ENCODE results near the gene SYTL3.
"Not testable (repeated sequence)": the region's sequence is repeated elsewhere in the genome, so short reads cannot be mapped to it uniquely, and the experiment has no call there.

The SYTL3 gene

GRCh38 chr6:158662607-158662953 is 12.7 kb downstream of the SYTL3 start:
- DNase-seq (ENCODE audit: low read depth in 3 of 3), result no peak

GRCh38 chr6:158662954-158663624 is 13.2 kb downstream of the SYTL3 start:
- DNase-seq (ENCODE audit: low read depth in 3 of 3), result no peak

GRCh38 chr6:158663625-158664165 is 13.8 kb downstream of the SYTL3 start:
- no peak for DNase-seq (ENCODE audit: low read depth in 3 of 3)

- DNase-seq (ENCODE audit: low read depth in 3 of 3), result no peak
These were observed 15.5 kb downstream of the SYTL3 start for GRCh38 chr6:158665332-158665731.

GRCh38 chr6:158666628-158667359 is 16.9 kb downstream of the SYTL3 start:
- DNase-seq (ENCODE audit: low read depth in 3 of 3), result no peak

GRCh38 chr6:158667360-158667981 is 17.6 kb downstream of the SYTL3 start:
- no peak for DNase-seq (ENCODE audit: low read depth in 3 of 3)

GRCh38 chr6:158668707-158669103 is 18.9 kb downstream of the SYTL3 start:
- no peak for DNase-seq (ENCODE audit: low read depth in 3 of 3)

- no peak for DNase-seq (ENCODE audit: low read depth in 3 of 3)
These were observed 19.5 kb downstream of the SYTL3 start for GRCh38 chr6:158669145-158670035.

- DNase-seq (ENCODE audit: low read depth in 3 of 3), result not testable (repeated sequence)
These were observed 22.3 kb downstream of the SYTL3 start for GRCh38 chr6:158672119-158672518.

- no peak for DNase-seq (ENCODE audit: low read depth in 3 of 3)
These were observed 22.9 kb downstream of the SYTL3 start for GRCh38 chr6:158672726-158673125.

- DNase-seq (ENCODE audit: low read depth in 3 of 3), result no peak
These were observed 24.7 kb downstream of the SYTL3 start for GRCh38 chr6:158674342-158675131.

GRCh38 chr6:158677094-158677493 is 27.2 kb downstream of the SYTL3 start:
- not testable (repeated sequence) for DNase-seq (ENCODE audit: low read depth in 3 of 3)

- DNase-seq (ENCODE audit: low read depth in 3 of 3), result no peak
These were observed 28.2 kb downstream of the SYTL3 start for GRCh38 chr6:158677906-158678578.

- DNase-seq (ENCODE audit: low read depth in 3 of 3), result no peak
These were observed 30.2 kb downstream of the SYTL3 start for GRCh38 chr6:158680015-158680414.

- DNase-seq (ENCODE audit: low read depth in 3 of 3), result no peak
These were observed 30.6 kb downstream of the SYTL3 start for GRCh38 chr6:158680481-158680880.

GRCh38 chr6:158684311-158684710 is 34.5 kb downstream of the SYTL3 start:
- no peak for DNase-seq (ENCODE audit: low read depth in 3 of 3)

- DNase-seq (ENCODE audit: low read depth in 3 of 3), result no peak
These were observed 35.0 kb downstream of the SYTL3 start for GRCh38 chr6:158684745-158685324.

GRCh38 chr6:158686311-158686710 is 36.5 kb downstream of the SYTL3 start:
- no peak for DNase-seq (ENCODE audit: low read depth in 3 of 3)

GRCh38 chr6:158686791-158687381 is 37.0 kb downstream of the SYTL3 start:
- no peak for DNase-seq (ENCODE audit: low read depth in 3 of 3)

- no peak for DNase-seq (ENCODE audit: low read depth in 3 of 3)
These were observed 37.7 kb downstream of the SYTL3 start for GRCh38 chr6:158687506-158687905.
